Urothelium cell line (cell line): ENCODE data around the gene MYO15B.

ENCODE experiments used
- DNase-seq: peaks from one replicate; pipeline ENCODE4 v3.0.0; 2011; ENCODE audit warnings: low spot score, mixed read lengths
- FAIRE-seq: peaks from 2 replicates; lab custom pipeline; 2011; peaks lifted over from hg19 to GRCh38; lab: Jason Lieb, UNC

Gene MYO15B

GRCh38 chr17:75601057-75601987 is 13.7 kb downstream of the MYO15B start:
- FAIRE-seq (peak; percentile 73), DNase-seq (peak; percentile 69)

- FAIRE-seq (no peak), DNase-seq (no peak)
Observed at GRCh38 chr17:75602644-75603043, 15.0 kb downstream of the MYO15B start.

GRCh38 chr17:75603123-75603522 is 15.5 kb downstream of the MYO15B start:
- no peak for DNase-seq
- no peak for FAIRE-seq

DNA sequence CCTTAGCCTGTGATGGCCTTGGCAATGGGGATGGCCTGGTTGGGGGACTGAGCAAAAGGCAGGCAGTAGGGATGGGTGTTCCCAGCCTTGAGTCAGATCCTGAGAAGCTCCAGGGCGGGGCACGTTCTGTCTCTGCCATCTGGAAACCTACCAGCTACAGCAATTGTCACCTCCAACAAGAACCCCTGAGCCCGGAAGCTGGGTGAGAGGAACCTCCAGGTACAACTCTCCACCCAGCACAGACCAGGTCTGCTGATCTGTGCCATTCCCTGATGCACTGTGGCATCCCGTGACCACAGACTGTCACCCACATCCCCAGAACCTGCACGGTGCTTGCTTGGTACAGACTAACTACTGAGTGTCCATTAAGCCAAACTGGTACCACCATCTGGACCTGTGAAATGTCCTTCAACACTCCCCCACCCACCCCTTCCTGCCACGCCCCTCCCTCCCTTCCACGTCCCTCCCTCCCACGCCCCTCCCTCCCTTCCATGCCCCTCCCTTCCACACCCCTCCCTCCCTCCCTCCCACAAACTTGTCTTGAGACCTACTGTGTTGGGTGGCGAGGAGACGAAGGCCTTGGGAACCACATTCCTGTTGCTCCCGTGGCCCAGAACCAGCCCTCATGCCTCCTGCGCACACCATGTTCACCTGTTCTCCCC is 16.6 kb downstream of the MYO15B start:
- DNase-seq, result no peak
- FAIRE-seq, result peak; percentile 20

GRCh38 chr17:75605790-75606189 is 18.2 kb downstream of the MYO15B start:
- no peak for FAIRE-seq

GRCh38 chr17:75607086-75607485 is 19.5 kb downstream of the MYO15B start:
- FAIRE-seq, result no peak
- no peak for DNase-seq

More at GRCh38 chr17:75605790-75606189, 18.2 kb downstream of the MYO15B start:
- DNase-seq, result no peak

GRCh38 chr17:75610103-75610984 is 22.7 kb downstream of the MYO15B start:
- DNase-seq (peak; percentile 54), FAIRE-seq (no peak)

- no peak for FAIRE-seq
Observed at GRCh38 chr17:75611851-75612429, 24.3 kb downstream of the MYO15B start.

GRCh38 chr17:75612906-75613626 is 25.5 kb downstream of the MYO15B start:
- DNase-seq, result no peak
- FAIRE-seq, result no peak

More at GRCh38 chr17:75611851-75612429, 24.3 kb downstream of the MYO15B start:
- no peak for DNase-seq

- no peak for FAIRE-seq
- DNase-seq, result no peak
Observed at GRCh38 chr17:75614006-75614405, 26.4 kb downstream of the MYO15B start.

DNA sequence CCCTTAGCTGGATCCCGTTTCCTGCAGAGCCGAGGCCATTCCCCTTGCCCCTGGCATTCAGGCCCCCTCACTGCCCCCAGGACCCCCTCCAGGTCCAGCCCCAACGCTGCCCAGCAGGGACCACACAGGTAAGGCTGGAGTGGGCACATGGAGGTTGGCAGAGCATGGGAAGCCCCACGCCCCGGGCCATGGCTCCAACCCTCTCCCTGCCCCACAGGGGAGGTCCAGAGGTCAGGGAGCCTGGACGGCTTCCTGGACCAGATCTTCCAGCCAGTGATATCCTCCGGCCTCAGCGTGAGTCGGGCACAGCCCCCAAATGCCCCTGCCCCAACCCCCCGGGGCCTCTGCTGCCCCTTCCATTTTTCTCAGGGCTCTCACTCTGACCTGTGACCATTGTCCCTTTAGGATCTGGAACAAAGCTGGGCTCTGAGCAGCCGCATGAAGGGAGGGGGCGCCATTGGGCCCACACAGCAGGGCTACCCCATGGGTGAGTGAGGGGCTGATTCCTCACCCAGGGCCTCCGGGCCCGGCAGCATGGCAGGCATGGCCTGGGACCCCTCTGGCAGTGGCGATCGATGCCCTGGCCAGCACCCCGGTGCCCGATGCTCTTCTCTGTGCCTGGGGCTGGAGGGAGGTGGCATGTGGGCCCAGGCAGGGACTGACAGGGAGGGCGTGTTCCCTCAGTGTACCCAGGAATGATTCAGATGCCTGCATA is 27.1 kb downstream of the MYO15B start:
- FAIRE-seq (peak; percentile 53), DNase-seq (no peak)

GRCh38 chr17:75615301-75615700 is 27.7 kb downstream of the MYO15B start:
- peak; percentile 53 for FAIRE-seq
- no peak for DNase-seq

GRCh38 chr17:75616521-75617122 is 29.0 kb downstream of the MYO15B start:
- FAIRE-seq (peak; percentile 63), DNase-seq (no peak)

- DNase-seq, result no peak
Observed at GRCh38 chr17:75617218-75617617, 29.6 kb downstream of the MYO15B start.

DNA sequence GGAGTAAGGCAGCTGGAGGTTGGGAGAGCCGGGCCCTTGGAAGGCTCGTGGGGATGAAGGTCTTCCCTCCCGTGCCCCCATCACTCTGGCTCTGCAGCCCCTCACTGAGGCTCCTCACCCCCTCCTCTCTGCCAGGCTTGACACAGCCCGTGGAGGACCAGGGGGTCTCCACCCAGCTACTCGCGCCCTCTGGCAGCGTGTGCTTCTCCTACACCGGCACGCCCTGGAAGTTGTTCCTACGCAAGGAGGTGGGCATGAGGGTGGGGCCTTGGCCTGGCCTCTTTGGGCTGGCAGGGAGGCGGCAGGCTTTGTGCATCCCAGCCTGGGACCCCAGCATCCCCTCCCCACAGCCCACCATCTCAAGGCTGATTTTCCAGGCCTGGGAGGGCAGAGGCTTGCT is 30.1 kb downstream of the MYO15B start:
- no peak for FAIRE-seq

More at GRCh38 chr17:75617218-75617617, 29.6 kb downstream of the MYO15B start:
- FAIRE-seq, result no peak

DNA sequence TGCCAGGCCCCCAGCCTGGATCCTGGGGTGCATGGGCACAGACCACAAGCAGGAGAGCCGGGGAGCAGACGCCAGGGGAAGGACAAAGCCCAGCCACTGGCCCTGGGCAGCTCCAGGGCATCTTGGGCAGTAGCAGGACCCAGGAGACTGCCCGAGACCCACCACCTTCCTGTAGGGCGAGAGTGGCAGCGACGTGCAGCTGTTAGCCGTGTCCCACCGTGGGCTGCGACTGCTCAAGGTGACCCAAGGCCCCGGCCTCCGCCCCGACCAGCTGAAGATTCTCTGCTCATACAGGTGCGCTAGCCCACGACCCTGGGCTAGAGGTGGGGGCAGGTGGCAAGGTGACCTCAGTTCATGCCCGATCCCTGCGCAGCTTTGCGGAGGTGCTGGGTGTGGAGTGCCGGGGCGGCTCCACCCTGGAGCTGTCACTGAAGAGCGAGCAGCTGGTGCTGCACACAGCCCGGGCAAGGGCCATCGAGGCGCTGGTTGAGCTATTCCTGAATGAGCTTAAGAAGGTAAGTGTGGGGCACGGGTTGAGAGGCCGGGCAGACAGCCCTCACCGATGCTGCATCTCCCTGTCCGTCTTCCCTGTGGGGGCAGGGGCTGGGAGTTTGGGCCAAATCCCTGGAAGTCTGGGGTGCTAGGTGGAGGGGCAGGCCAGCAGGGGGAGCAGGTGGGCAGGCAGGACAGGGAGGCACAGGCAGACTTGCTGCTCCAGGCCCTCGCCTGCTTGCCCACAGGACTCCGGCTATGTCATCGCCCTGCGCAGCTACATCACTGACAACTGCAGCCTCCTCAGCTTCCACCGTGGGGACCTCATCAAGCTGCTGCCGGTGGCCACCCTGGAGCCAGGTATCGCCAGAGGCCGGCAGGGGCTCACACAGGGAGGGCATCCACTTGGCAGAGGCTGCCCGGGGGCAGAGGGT is 32.2 kb downstream of the MYO15B start:
- FAIRE-seq (peak; percentile 52), DNase-seq (peak; percentile 40)

More for the DNA sequence above, 30.1 kb downstream of the MYO15B start:
- DNase-seq, result no peak

DNA sequence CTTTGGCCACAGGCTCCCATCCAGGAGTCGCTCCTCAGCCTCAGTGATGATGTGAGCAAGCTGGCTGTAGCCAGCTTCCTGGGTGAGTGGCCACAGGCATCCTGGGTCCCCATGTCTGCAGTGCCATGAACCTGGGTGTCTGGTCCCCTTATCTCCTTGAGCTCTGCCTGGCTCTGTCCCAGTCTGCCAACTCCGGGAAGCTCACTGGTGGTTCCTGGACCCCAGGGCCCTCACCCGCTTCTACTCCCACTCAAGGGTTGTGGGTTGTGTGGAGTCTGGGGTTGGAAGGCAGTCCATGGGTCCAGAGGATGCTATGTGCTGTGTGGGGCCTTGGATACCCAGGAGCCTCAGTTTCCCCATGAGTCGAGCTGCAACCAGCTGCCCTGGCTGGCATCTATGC is 33.9 kb downstream of the MYO15B start:
- no peak for FAIRE-seq
- no peak for DNase-seq

GRCh38 chr17:75622076-75622475 is 34.5 kb downstream of the MYO15B start:
- no peak for DNase-seq
- peak; percentile 5 for FAIRE-seq
